MM.1S (cell line): ENCODE measurements around the gene TMX1.

Experiments used
- DNase-seq: peaks from one replicate; pipeline ENCODE4 v3.0.0-alpha.2; 2015
- H2AFZ ChIP-seq: fragments of 300-600 bp; sonication (generic); 2 replicates; pipeline ENCODE4 v1.6.0; 2016; ENCODE audit warnings: antibody characterized with exemption, low read length
- H3F3A ChIP-seq: fragments of 300-600 bp; sonication (generic); 2 replicates; pipeline ENCODE4 v1.6.1; 2016; ENCODE audit warnings: mild to moderate bottlenecking, antibody characterized with exemption, low read length, moderate library complexity, mixed read lengths; ENCODE audit not compliant: insufficient read depth
- H3K27ac ChIP-seq: fragments of 300-600 bp; sonication (generic); 2 replicates; pipeline ENCODE4 v1.5.1; 2016; ENCODE audit warnings: mild to moderate bottlenecking, low read length
- H3K27me3 ChIP-seq: fragments of 300-600 bp; sonication (generic); replicated peaks from 2 replicates; pipeline ENCODE4 v1.6.0; 2016; ENCODE audit warnings: low read length; ENCODE audit not compliant: insufficient read depth
- H3K36me3 ChIP-seq: fragments of 300-600 bp; sonication (generic); replicated peaks from 2 replicates; pipeline ENCODE4 v1.6.1; 2016; ENCODE audit warnings: mild to moderate bottlenecking, low read length, mixed read lengths; ENCODE audit not compliant: insufficient read depth
- H3K4me1 ChIP-seq: fragments of 300-600 bp; sonication (generic); 2 replicates; pipeline ENCODE4 v1.6.1; 2016; ENCODE audit warnings: low read length, mixed read lengths
- H3K4me2 ChIP-seq: fragments of 300-600 bp; sonication (generic); 2 replicates; pipeline ENCODE4 v1.6.0; 2016; ENCODE audit warnings: low read depth, low read length
- H3K4me3 ChIP-seq: fragments of 300-600 bp; sonication (generic); 2 replicates; pipeline ENCODE4 v1.5.1; 2016; ENCODE audit warnings: low read length, mixed read lengths
- H3K79me2 ChIP-seq: fragments of 300-600 bp; sonication (generic); 2 replicates; pipeline ENCODE4 v1.6.1; 2016; ENCODE audit warnings: mixed run types, low read length, mixed read lengths
- H3K9ac ChIP-seq: fragments of 300-600 bp; sonication (generic); 2 replicates; pipeline ENCODE4 v1.6.1; 2016; ENCODE audit warnings: low read length, mixed read lengths
- H3K9me2 ChIP-seq: fragments of 300-600 bp; sonication (generic); replicated peaks from 2 replicates; pipeline ENCODE4 v1.6.1; 2016; ENCODE audit warnings: mild to moderate bottlenecking, low read length, mixed read lengths; ENCODE audit not compliant: insufficient read depth
- H3K9me3 ChIP-seq: fragments of 300-600 bp; sonication (generic); replicated peaks from 2 replicates; pipeline ENCODE4 v1.6.1; 2016; ENCODE audit warnings: mild to moderate bottlenecking, low read length, mixed read lengths; ENCODE audit not compliant: insufficient read depth
- H4K20me1 ChIP-seq: fragments of 300-600 bp; sonication (generic); 2 replicates; pipeline ENCODE4 v1.6.1; 2016; ENCODE audit warnings: mild to moderate bottlenecking, low read length, moderate library complexity, mixed read lengths; ENCODE audit not compliant: insufficient read depth
- EZH2 ChIP-seq: fragments of 300-600 bp; sonication (generic); optimal IDR thresholded peaks from 2 replicates; pipeline ENCODE3; 2017; ENCODE audit warnings: low read depth, mild to moderate bottlenecking, antibody characterized with exemption, low read length, mixed read lengths
- EZH2phosphoT487 ChIP-seq: fragments of 300-600 bp; sonication (generic); IDR thresholded peaks from 2 replicates; pipeline ENCODE4 v1.6.1; 2018; ENCODE audit warnings: antibody characterized with exemption, low read length
- TF ChIP-seq, protein P1 (sequence below): fragments of 300-600 bp; sonication (generic); IDR thresholded peaks from 2 replicates; pipeline ENCODE4 v1.5.1; 2016; ENCODE audit warnings: antibody characterized with exemption, low read length, mixed read lengths

The TMX1 gene

DNA sequence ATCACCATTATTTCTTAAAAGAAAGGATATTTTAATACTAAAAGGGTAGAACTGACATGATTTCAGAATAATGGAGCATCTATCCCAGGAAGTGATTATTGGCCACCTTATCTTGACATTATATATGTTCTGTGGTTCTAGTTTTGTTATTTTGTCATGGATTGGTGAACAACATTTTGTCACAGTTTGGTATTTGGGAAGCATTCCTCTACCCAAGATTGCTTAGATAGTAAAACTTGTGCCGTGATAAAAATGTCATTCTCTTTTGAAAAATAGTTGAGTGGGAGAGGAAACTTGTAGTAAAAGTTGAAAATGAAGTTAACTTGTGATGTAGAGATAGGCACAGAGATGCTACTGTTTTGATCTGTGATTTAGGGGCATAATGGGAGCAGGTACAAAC lies 65.7 kb downstream of the TMX1 start:
- Histone ChIP-seq H3K9me2 (no peaks in the 10 kb centered on the region), H4K20me1 (no peaks in the 10 kb centered on the region), H3K27me3 (no peaks in the 10 kb centered on the region), H3K4me2 (no peak overlapping the region), H2AFZ (no peak overlapping the region), H3K79me2 (no peaks in the 10 kb centered on the region), H3K9me3 (no peaks in the 10 kb centered on the region), H3K4me3 (no peak overlapping the region), H3K9ac (no peak overlapping the region), H3K27ac (no peak overlapping the region), H3F3A (no peaks in the 10 kb centered on the region), H3K4me1 (peaks cover 4% of the 10 kb centered on the region; the same call in 1 of the 2 replicates), H3K36me3 (no peaks in the 10 kb centered on the region)
- no peak for DNase-seq
- TF ChIP-seq, protein P1, sequence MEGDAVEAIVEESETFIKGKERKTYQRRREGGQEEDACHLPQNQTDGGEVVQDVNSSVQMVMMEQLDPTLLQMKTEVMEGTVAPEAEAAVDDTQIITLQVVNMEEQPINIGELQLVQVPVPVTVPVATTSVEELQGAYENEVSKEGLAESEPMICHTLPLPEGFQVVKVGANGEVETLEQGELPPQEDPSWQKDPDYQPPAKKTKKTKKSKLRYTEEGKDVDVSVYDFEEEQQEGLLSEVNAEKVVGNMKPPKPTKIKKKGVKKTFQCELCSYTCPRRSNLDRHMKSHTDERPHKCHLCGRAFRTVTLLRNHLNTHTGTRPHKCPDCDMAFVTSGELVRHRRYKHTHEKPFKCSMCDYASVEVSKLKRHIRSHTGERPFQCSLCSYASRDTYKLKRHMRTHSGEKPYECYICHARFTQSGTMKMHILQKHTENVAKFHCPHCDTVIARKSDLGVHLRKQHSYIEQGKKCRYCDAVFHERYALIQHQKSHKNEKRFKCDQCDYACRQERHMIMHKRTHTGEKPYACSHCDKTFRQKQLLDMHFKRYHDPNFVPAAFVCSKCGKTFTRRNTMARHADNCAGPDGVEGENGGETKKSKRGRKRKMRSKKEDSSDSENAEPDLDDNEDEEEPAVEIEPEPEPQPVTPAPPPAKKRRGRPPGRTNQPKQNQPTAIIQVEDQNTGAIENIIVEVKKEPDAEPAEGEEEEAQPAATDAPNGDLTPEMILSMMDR: no peak
- TF ChIP-seq EZH2 (no peak), EZH2phosphoT487 (no peak)
